Gastroesophageal sphincter (tissue), 4 donors: Measurements from ENCODE around the gene NCKAP5L. TPM values are rescaled to one million over a fixed set of nuclear protein-coding genes. Genes with fewer than 3 reads are reported as not detected.
"Not testable (repeated sequence)": the region's sequence is repeated elsewhere in the genome, so short reads cannot be mapped to it uniquely, and the experiment has no call there.

Experiments
- ATAC-seq: fragments of 150-250 bp; one replicate; pipeline ENCODE4 v1.9.1; 2016; ENCODE audit warnings: mild to moderate bottlenecking, moderate library complexity
- H3K27ac ChIP-seq, 4 donors: fragments of 200-600 bp; sonication (generic) in 3 of 4; 1 replicate in 3 of 4; 2 replicates in 1 of 4; pipeline ENCODE4 v1.5.1; 2016 to 2019
- H3K27me3 ChIP-seq: fragments of 200-600 bp; sonication (generic); one replicate; pipeline ENCODE4 v1.5.1; 2019
- H3K36me3 ChIP-seq, 2 donors: fragments of 200-600 bp; sonication (generic); one replicate each; pipeline ENCODE4 v1.5.1; 2019; ENCODE audit warnings: control low read depth in 1 of 2
- H3K4me1 ChIP-seq, 3 donors: fragments of 200-600 bp; sonication (generic); 1 replicate in 2 of 3; 2 replicates in 1 of 3; pipeline ENCODE4 v1.5.1; 2016 to 2019; ENCODE audit warnings: control low read depth in 2 of 3
- H3K4me3 ChIP-seq, 2 donors: fragments of 200-600 bp; sonication (generic); one replicate each; pipeline ENCODE4 v1.5.1; 2019; ENCODE audit warnings: mild to moderate bottlenecking in 1 of 2, moderate library complexity in 1 of 2
- H3K9me3 ChIP-seq, 3 donors: fragments of 200-600 bp; sonication (generic); one replicate each; pipeline ENCODE4 v1.5.1; 2017 to 2019; ENCODE audit warnings: control low read depth in 2 of 3
- EP300 ChIP-seq: sonication (generic); formaldehyde crosslinking; IDR thresholded peaks from one replicate; pipeline ENCODE4 v1.6.1; 2017; ENCODE audit warnings: antibody characterized with exemption, mild to moderate bottlenecking
- POLR2A ChIP-seq, 2 donors: fragments of 450-650 bp; IDR thresholded peaks; one replicate each; pipeline ENCODE4 v1.6.1; 2017; ENCODE audit warnings: antibody characterized with exemption in 2 of 2, mild to moderate bottlenecking in 2 of 2, moderate library complexity in 1 of 2
- POLR2AphosphoS5 ChIP-seq: sonication (generic); formaldehyde crosslinking; IDR thresholded peaks from one replicate; pipeline ENCODE4 v1.6.1; 2017; ENCODE audit warnings: antibody characterized with exemption
- WGBS, 2 donors: methylation state at CpG; one replicate each; pipeline ENCODE4 v1.1.5; 2018; ENCODE audit warnings: low coverage in 1 of 2; 5-methylcytosine and 5-hydroxymethylcytosine counted together
- total RNA-seq, 4 donors: library from RNA; depleted of rRNA; stranded (reverse); fragments of >200 nt; gene quantifications; one replicate each; pipeline ENCODE4 v1.1.0, GENCODE V29; 2016
- TF ChIP-seq, protein P1 (sequence below), 4 experiments: fragments of 200-600 bp in 2 of 4; fragments of 450-650 bp in 2 of 4; sonication (generic) in 1 of 4; IDR thresholded peaks; one replicate each; pipeline ENCODE4 v1.5.1; 2017 to 2019; ENCODE audit warnings: antibody characterized with exemption in 4 of 4, mild to moderate bottlenecking in 2 of 4, moderate library complexity in 2 of 4

NCKAP5L gene
- total RNA-seq, 4 donors from 2014 or later, result 15.3 to 27.5 (median 19.0) TPM

GRCh38 chr12:49783917-49784676 is 44.1 kb downstream of the NCKAP5L start:
- Histone ChIP-seq H3K27ac (no peak overlapping the region), H3K27me3 (no peaks in the 10 kb centered on the region), H3K36me3 (peaks cover 0 to 7% of the 10 kb centered on the region in 2 donors), H3K4me3 (no peak overlapping the region), H3K4me1 (peaks cover 0 to 22% (median 5%) of the 10 kb centered on the region in 3 donors), H3K9me3 (no peaks in the 10 kb centered on the region)
- WGBS, 2 donors, result 23 to 33% methylated on average over 3 to 5 of the region's 7 CpGs
- peak; percentile 58 for ATAC-seq
- no peak for TF ChIP-seq POLR2AphosphoS5
- no peak for TF ChIP-seq POLR2A (IDR thresholded peaks at IDR 0.05)
- TF ChIP-seq, protein P1, sequence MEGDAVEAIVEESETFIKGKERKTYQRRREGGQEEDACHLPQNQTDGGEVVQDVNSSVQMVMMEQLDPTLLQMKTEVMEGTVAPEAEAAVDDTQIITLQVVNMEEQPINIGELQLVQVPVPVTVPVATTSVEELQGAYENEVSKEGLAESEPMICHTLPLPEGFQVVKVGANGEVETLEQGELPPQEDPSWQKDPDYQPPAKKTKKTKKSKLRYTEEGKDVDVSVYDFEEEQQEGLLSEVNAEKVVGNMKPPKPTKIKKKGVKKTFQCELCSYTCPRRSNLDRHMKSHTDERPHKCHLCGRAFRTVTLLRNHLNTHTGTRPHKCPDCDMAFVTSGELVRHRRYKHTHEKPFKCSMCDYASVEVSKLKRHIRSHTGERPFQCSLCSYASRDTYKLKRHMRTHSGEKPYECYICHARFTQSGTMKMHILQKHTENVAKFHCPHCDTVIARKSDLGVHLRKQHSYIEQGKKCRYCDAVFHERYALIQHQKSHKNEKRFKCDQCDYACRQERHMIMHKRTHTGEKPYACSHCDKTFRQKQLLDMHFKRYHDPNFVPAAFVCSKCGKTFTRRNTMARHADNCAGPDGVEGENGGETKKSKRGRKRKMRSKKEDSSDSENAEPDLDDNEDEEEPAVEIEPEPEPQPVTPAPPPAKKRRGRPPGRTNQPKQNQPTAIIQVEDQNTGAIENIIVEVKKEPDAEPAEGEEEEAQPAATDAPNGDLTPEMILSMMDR (IDR thresholded peaks at IDR 0.05), result no peak
- no peak for TF ChIP-seq EP300

DNA sequence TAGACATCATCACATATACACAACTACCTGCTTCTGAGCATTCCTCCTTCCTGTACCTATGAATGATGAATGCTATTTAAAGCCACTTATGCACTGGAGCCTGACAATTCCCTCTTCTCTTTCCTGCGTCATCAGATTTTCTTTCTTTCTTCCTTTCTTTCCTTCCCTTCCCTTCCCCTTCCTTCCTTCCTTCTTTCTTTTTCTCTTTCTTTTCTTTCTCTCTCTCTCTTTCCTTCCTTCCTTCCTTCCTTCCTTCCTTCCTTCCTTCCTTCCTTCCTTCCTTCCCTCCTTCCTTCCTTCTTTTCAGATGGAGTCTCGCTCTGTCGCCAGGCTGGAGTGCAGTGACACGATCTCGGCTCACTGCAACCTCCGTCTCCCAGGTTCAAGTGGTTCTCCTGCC is 47.3 kb downstream of the NCKAP5L start:
- H3K27ac ChIP-seq, result not testable (repeated sequence)

GRCh38 chr12:49779581-49779980 is 48.6 kb downstream of the NCKAP5L start:
- 63 to 76% methylated on average over 2 of the region's 2 CpGs for WGBS, 2 donors
- H3K4me3 ChIP-seq, result no peak overlapping the region
- H3K4me1 ChIP-seq, result peaks cover 0 to 29% (median 5%) of the 10 kb centered on the region in 3 donors
- no peaks in the 10 kb centered on the region for H3K36me3 ChIP-seq
- no peak for TF ChIP-seq POLR2AphosphoS5
- TF ChIP-seq, protein P1 (IDR thresholded peaks at IDR 0.05), result no peak
- no peak for TF ChIP-seq POLR2A (IDR thresholded peaks at IDR 0.05)
- H3K27me3 ChIP-seq, result no peaks in the 10 kb centered on the region
- ATAC-seq, result no peak
- no peaks in the 10 kb centered on the region for H3K9me3 ChIP-seq
- no peak overlapping the region for H3K27ac ChIP-seq

More for the DNA sequence above, 47.3 kb downstream of the NCKAP5L start:
- not testable (repeated sequence) for H3K4me3 ChIP-seq, H3K27me3 ChIP-seq, H3K9me3 ChIP-seq, ATAC-seq, H3K36me3 ChIP-seq
- 83 to 94% methylated on average over 1 to 6 of the region's 6 CpGs for WGBS, 2 donors
- H3K4me1 ChIP-seq, result peaks cover 0 to 35% (median 5%) of the 10 kb centered on the region in 3 donors

GRCh38 chr12:49777800-49778748 is 50.1 kb downstream of the NCKAP5L start:
- no peak for ATAC-seq
- Histone ChIP-seq H3K4me1 (peaks cover 0 to 14% (median 0%) of the 10 kb centered on the region in 3 donors), H3K9me3 (no peaks in the 10 kb centered on the region), H3K36me3 (no peaks in the 10 kb centered on the region), H3K27ac (no peak overlapping the region), H3K4me3 (no peak overlapping the region), H3K27me3 (no peaks in the 10 kb centered on the region)
- TF ChIP-seq, protein P1 (IDR thresholded peaks at IDR 0.05), result peak; percentile 41 to 78 (median 56)
- TF ChIP-seq POLR2A (IDR thresholded peaks at IDR 0.05) (no peak), POLR2AphosphoS5 (no peak), EP300 (no peak)
- 46 to 52% methylated on average over 15 to 19 of the region's 19 CpGs for WGBS, 2 donors

DNA sequence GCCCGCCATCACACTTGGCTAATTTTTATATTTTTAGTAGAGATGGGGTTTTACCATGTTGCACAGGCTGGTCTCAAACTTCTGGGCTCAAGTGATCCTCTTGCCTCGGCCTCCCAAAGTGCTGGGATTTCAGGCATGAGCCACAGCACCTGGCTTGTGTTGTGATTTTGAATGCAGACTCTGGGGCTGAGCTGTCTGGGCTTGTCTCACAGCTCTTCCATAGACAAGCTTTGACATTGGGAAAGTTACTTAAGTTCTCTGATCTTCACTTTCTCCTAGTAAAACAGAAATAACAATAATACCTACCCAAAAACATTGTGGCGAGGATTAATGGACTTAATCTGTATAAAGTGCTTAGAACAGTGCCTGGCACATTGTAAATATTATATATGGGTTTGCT is 50.9 kb downstream of the NCKAP5L start:
- Histone ChIP-seq H3K27me3 (no peaks in the 10 kb centered on the region), H3K4me3 (no peak overlapping the region)

More for the DNA sequence above, 50.9 kb downstream of the NCKAP5L start:
- H3K9me3 ChIP-seq, result no peaks in the 10 kb centered on the region
- TF ChIP-seq POLR2A (IDR thresholded peaks at IDR 0.05) (no peak), POLR2AphosphoS5 (no peak), EP300 (no peak)
- TF ChIP-seq, protein P1 (IDR thresholded peaks at IDR 0.05), result no peak
- ATAC-seq, result no peak
- 70 to 82% methylated on average over 2 of the region's 3 CpGs for WGBS, 2 donors
- H3K4me1 ChIP-seq, result peaks cover 0 to 13% (median 0%) of the 10 kb centered on the region in 3 donors
- no peak overlapping the region for H3K27ac ChIP-seq
- no peaks in the 10 kb centered on the region for H3K36me3 ChIP-seq
